HCT116 (cell line): ENCODE measurements around the gene IGF2BP1. TPM values are rescaled to one million over a fixed set of nuclear protein-coding genes. Genes with fewer than 3 reads are reported as not detected.

Experiments used
- ATAC-seq: fragments of 200-7000 bp; cut with Tn5 transposase; 2 replicates; pipeline ENCODE4 v1.9.1; 2020; ENCODE audit warnings: mild to moderate bottlenecking, moderate library complexity
- BruUV-seq: library from RNA; stranded (reverse); fragments of 400-500 nt; replicated peaks from 2 replicates; lab custom pipeline; 2021; lab: Mats Ljungman, UMichigan
- CTCF ChIA-PET: fragments of 300-600 bp; sonication (Branson Sonifier 250); formaldehyde crosslinking; loops from one replicate; lab custom pipeline; 2021; ENCODE audit warnings: antibody characterized with exemption; lab: Charles Lee
- POLR2A ChIA-PET: fragments of 300-600, 350-600 bp; sonication (Branson Sonifier 250); formaldehyde crosslinking; loops from one replicate; lab custom pipeline; 2021; ENCODE audit warnings: antibody characterized with exemption; lab: Charles Lee
- RAD21 ChIA-PET, 2 experiments: fragments of 300-600 bp; sonication (Branson Sonifier 250); formaldehyde crosslinking; loops; one replicate each; lab custom pipeline; 2023; ENCODE audit warnings: low total read pairs in 2 of 2; ENCODE audit not compliant: uncharacterized antibody in 2 of 2, unreplicated experiment in 2 of 2, low non-redundant PET in 1 of 2; lab: Charles Lee
- DNase-seq: peaks from one replicate; pipeline ENCODE4 v3.0.0-alpha.2; 2010; ENCODE audit warnings: low read depth, low spot score
- H2AFZ ChIP-seq: fragments of 200-600 bp; shearing (Covaris generic), sonication (generic); 2 replicates; pipeline ENCODE4 v1.6.1; 2017; ENCODE audit warnings: low read depth, mixed run types, mixed read lengths, antibody characterized with exemption, low read length; ENCODE audit not compliant: poor library complexity, severe bottlenecking
- H3K27ac ChIP-seq: 2 replicates; pipeline ENCODE4 v1.5.1; 2012; ENCODE audit warnings: low read depth, low read length
- H3K27me3 ChIP-seq: fragments of 200-600 bp; sonication (generic); 2 replicates; pipeline ENCODE4 v1.6.1; 2016; ENCODE audit warnings: mixed run types, low read length, mixed read lengths; ENCODE audit not compliant: insufficient read depth
- H3K36me3 ChIP-seq, 2 experiments: fragments of 200-500 bp in 1 of 2; fragments of 200-600 bp in 1 of 2; sonication (Bioruptor generic) in 1 of 2; sonication (generic) in 1 of 2; 2 replicates each; pipeline versions ENCODE4 v1.5.1 to v1.6.1; 2014 to 2016; ENCODE audit warnings: low read length in 2 of 2, inconsistent platforms in 1 of 2, mixed read lengths in 1 of 2, mixed run types in 1 of 2; ENCODE audit not compliant: insufficient read depth in 2 of 2, control insufficient read depth in 1 of 2
- H3K4me1 ChIP-seq, 2 experiments: fragments of 200-600 bp in 1 of 2; sonication (generic) in 1 of 2; 2 replicates each; pipeline versions ENCODE4 v1.5.1 to v1.6.1; 2012 to 2017; ENCODE audit warnings: low read length in 2 of 2, inconsistent platforms in 1 of 2, mild to moderate bottlenecking in 1 of 2, mixed read lengths in 1 of 2, mixed run types in 1 of 2, moderate library complexity in 1 of 2; ENCODE audit not compliant: insufficient read depth in 2 of 2, control insufficient read depth in 1 of 2
- H3K4me2 ChIP-seq: fragments of 200-600 bp; sonication (generic); 2 replicates; pipeline ENCODE4 v1.6.1; 2017; ENCODE audit warnings: mixed run types, low read length, mixed read lengths
- H3K4me3 ChIP-seq, 2 experiments: fragments of 200-600 bp in 1 of 2; sonication (generic) in 1 of 2; replicated peaks in 1 of 2; 2 replicates each; pipeline ENCODE4 v1.5.1; 2011 to 2016; ENCODE audit warnings: low read length in 2 of 2, control low read depth in 1 of 2, low read depth in 1 of 2, mild to moderate bottlenecking in 1 of 2, mixed read lengths in 1 of 2, mixed run types in 1 of 2
- H3K79me2 ChIP-seq: fragments of 200-600 bp; sonication (generic); 2 replicates; pipeline ENCODE4 v1.6.1; 2017; ENCODE audit warnings: mild to moderate bottlenecking, mixed run types, low read length, moderate library complexity, mixed read lengths; ENCODE audit not compliant: insufficient read depth
- H3K9ac ChIP-seq: fragments of 200-600 bp; sonication (generic); 2 replicates; pipeline ENCODE4 v1.6.1; 2016; ENCODE audit warnings: low read length, mixed read lengths
- H3K9me2 ChIP-seq: fragments of 200-600 bp; sonication (generic), shearing (Covaris generic); 2 replicates; pipeline ENCODE4 v1.6.1; 2017; ENCODE audit warnings: mixed run types, mild to moderate bottlenecking, moderate library complexity; ENCODE audit not compliant: insufficient read depth
- H3K9me3 ChIP-seq, 2 experiments: fragments of 200-500 bp in 1 of 2; fragments of 200-600 bp in 1 of 2; sonication (Bioruptor generic) in 1 of 2; sonication (generic) in 1 of 2; 2 replicates each; pipeline ENCODE4 v1.6.1; 2014 to 2017; ENCODE audit warnings: low read length in 2 of 2, mixed read lengths in 2 of 2, inconsistent platforms in 1 of 2, low read depth in 1 of 2, mild to moderate bottlenecking in 1 of 2, mixed run types in 1 of 2, moderate library complexity in 1 of 2; ENCODE audit not compliant: control insufficient read depth in 1 of 2, insufficient read depth in 1 of 2
- H4K20me1 ChIP-seq: fragments of 200-600 bp; sonication (generic), shearing (Covaris generic); 2 replicates; pipeline ENCODE4 v1.6.1; 2017; ENCODE audit warnings: mixed run types, mild to moderate bottlenecking, moderate library complexity; ENCODE audit not compliant: insufficient read depth
- ATF3 ChIP-seq: IDR thresholded peaks from 2 replicates; pipeline ENCODE4 v1.6.1; 2012
- CBX3 ChIP-seq: IDR thresholded peaks from 2 replicates; pipeline ENCODE4 v1.6.1; 2012; ENCODE audit warnings: low read depth
- CEBPB ChIP-seq: IDR thresholded peaks from 2 replicates; pipeline ENCODE4 v1.6.1; 2012; ENCODE audit warnings: low read depth
- CTCF ChIP-seq, 3 experiments: fragments of 200-600 bp in 1 of 3; sonication (generic) in 1 of 3; IDR thresholded peaks in 2 of 3; conservative IDR thresholded peaks in 1 of 3; 2 replicates each; pipeline ENCODE4 v1.5.1; 2012 to 2017; ENCODE audit warnings: low read depth in 2 of 3, low read length in 2 of 3, antibody characterized with exemption in 1 of 3, borderline replicate concordance in 1 of 3, control low read depth in 1 of 3, mild to moderate bottlenecking in 1 of 3, mixed read lengths in 1 of 3, mixed run types in 1 of 3, moderate library complexity in 1 of 3; ENCODE audit not compliant: insufficient read depth in 1 of 3
- EGR1 ChIP-seq: IDR thresholded peaks from 2 replicates; pipeline ENCODE4 v1.6.1; 2012; ENCODE audit warnings: low read depth
- ELF1 ChIP-seq: IDR thresholded peaks from 2 replicates; pipeline ENCODE4 v1.6.1; 2012; ENCODE audit warnings: low read depth, borderline replicate concordance
- EZH2 ChIP-seq: fragments of 200-600 bp; sonication (generic); IDR thresholded peaks from 2 replicates; pipeline ENCODE4 v1.6.1; 2017; ENCODE audit warnings: antibody characterized with exemption, mixed run types
- EZH2phosphoT487 ChIP-seq: fragments of 200-600 bp; IDR thresholded peaks from 2 replicates; pipeline ENCODE4 v1.6.1; 2018; ENCODE audit warnings: antibody characterized with exemption, borderline replicate concordance
- FOSL1 ChIP-seq: IDR thresholded peaks from 2 replicates; pipeline ENCODE4 v1.6.1; 2012; ENCODE audit warnings: low read depth
- JUND ChIP-seq: IDR thresholded peaks from 2 replicates; pipeline ENCODE4 v1.6.1; 2012
- POLR2A ChIP-seq: IDR thresholded peaks from 2 replicates; pipeline ENCODE4 v1.7.0; 2011; ENCODE audit warnings: borderline replicate concordance; ENCODE audit not compliant: insufficient read depth, insufficient read length; ENCODE audit errors: extremely low read depth
- POLR2AphosphoS5 ChIP-seq: IDR thresholded peaks from 2 replicates; pipeline ENCODE4 v1.6.1; 2011; ENCODE audit warnings: mild to moderate bottlenecking, low read depth, low read length, moderate library complexity
- REST ChIP-seq: IDR thresholded peaks from 2 replicates; pipeline ENCODE4 v1.6.1; 2012; ENCODE audit warnings: low read depth
- SIN3A ChIP-seq: IDR thresholded peaks from 2 replicates; pipeline ENCODE4 v1.6.1; 2012; ENCODE audit warnings: low read depth
- SP1 ChIP-seq: IDR thresholded peaks from 2 replicates; pipeline ENCODE4 v1.6.1; 2012; ENCODE audit warnings: low read depth
- SRF ChIP-seq: IDR thresholded peaks from 2 replicates; pipeline ENCODE4 v1.6.1; 2012; ENCODE audit warnings: low read depth
- TCF7L2 ChIP-seq: IDR thresholded peaks from 2 replicates; pipeline ENCODE4 v1.7.0; 2011; ENCODE audit warnings: borderline replicate concordance, inconsistent platforms; ENCODE audit not compliant: insufficient read depth, insufficient read length; ENCODE audit errors: extremely low read depth
- ZBTB33 ChIP-seq: IDR thresholded peaks from 2 replicates; pipeline ENCODE4 v1.6.1; 2011; ENCODE audit warnings: mild to moderate bottlenecking, low read length, moderate library complexity; ENCODE audit not compliant: insufficient replicate concordance; ENCODE audit errors: extremely low read depth
- ZFX ChIP-seq: fragments of 450-650 bp; IDR thresholded peaks from 2 replicates; pipeline ENCODE4 v1.6.1; 2017
- ZNF274 ChIP-seq: fragments of 200-500 bp; sonication (Bioruptor generic); IDR thresholded peaks from 2 replicates; pipeline ENCODE4 v1.6.1; 2014; ENCODE audit warnings: mild to moderate bottlenecking, low read depth, low read length, inconsistent platforms
- intact Hi-C: fragments of 100-400 bp; cut with micrococcal nuclease; formaldehyde crosslinking; loops from 2 replicates; pipeline ENCODE4 v1.10.0; 2022
- total RNA-seq: library from RNA; stranded (reverse); gene quantifications from one replicate; pipeline ENCODE4 v1.2.1, GENCODE V29; 2021; ENCODE audit not compliant: unreplicated experiment

The IGF2BP1 gene
- total RNA-seq, 1 experiment from 2014 or later: 0.91 TPM

GRCh38 chr17:49005140-49005539, 8.0 kb downstream of the IGF2BP1 start:
- BruUV-seq: no TSS peak
- DNase-seq (no peak), ATAC-seq (no peak)
- H4K20me1 ChIP-seq: 0 out of 2 replicates have a peak, but pooled peaks cover 4% of the 10 kb centered on the region
- TF ChIP-seq FOSL1 (no peak), ATF3 (no peak), CTCF (IDR thresholded peaks at IDR 0.05 in 2 of 3, conservative IDR thresholded peaks at IDR 0.05 in 1 of 3; ENCODE audit: borderline replicate concordance in 1 of 3, insufficient read depth in 1 of 3, low read depth in 2 of 3, low read length in 2 of 3) (no peak), POLR2AphosphoS5 (no peak), CEBPB (no peak), SIN3A (no peak), JUND (no peak), ELF1 (no peak), POLR2A (no peak), SRF (no peak), ZNF274 (no peak), ZFX (no peak), ZBTB33 (no peak), EZH2phosphoT487 (no peak), CBX3 (no peak), EGR1 (no peak), REST (no peak), TCF7L2 (no peak), EZH2 (no peak), SP1 (no peak)
- POLR2A ChIA-PET: no interaction called here
- H3K4me1 ChIP-seq: peaks cover 0 to 6% of the 10 kb centered on the region in 2 experiments; a peak in 2 of 4 replicates
- peaks cover 74% of the 10 kb centered on the region for H3K27me3 ChIP-seq
- H3K4me2 ChIP-seq: no peak overlapping the region
- no peak overlapping the region for H3K9ac ChIP-seq
- no peaks in the 10 kb centered on the region for H3K79me2 ChIP-seq
- H3K27ac ChIP-seq: no peak overlapping the region
- no peaks in the 10 kb centered on the region for H3K36me3 ChIP-seq
- no peak overlapping the region for H3K4me3 ChIP-seq
- H3K9me3 ChIP-seq: no peaks in the 10 kb centered on the region
- CTCF ChIA-PET: interaction anchor here (1.1 to 1.7 kb wide), 2 partner anchors 10 to 31 kb away, joined by 3 to 5 read pairs; no protein-coding TSS in a partner anchor
- intact Hi-C loops: no loop called here
- no peak overlapping the region for H2AFZ ChIP-seq
- no peaks in the 10 kb centered on the region for H3K9me2 ChIP-seq
- RAD21 ChIA-PET: no interaction called here
